NT2/D1 (cell line): ENCODE data around the gene TMEM92.

Experiments
- YY1 ChIP-seq: IDR thresholded peaks from 2 replicates; pipeline ENCODE4 v1.6.1; 2011; ENCODE audit not compliant: insufficient read length, insufficient read depth
- ZNF274 ChIP-seq: IDR thresholded peaks from 2 replicates; pipeline ENCODE4 v1.6.1; 2011; ENCODE audit warnings: mild to moderate bottlenecking, low read depth, low read length

DNA sequence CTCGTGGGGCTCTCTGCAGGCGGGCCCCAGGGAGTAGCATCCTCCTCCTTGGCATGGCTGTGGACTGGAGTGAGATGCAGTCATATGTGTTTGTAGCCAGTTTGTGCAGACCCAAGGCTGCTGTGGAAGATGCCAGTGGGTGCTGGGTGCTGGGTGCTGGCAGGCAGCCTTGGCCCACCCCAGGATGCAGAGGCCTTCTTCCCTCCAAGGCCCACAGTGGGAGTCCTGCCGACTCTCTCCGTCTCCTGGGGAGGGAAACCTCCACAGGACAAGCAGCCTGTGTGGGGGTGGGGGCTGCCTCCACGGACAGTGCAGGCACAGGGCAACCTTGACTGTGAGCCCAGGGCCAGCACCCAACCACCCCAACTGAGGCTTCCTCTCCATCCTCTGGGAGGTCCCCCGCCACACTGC, 13.8 kb upstream of the TMEM92 start:
- TF ChIP-seq YY1 (no peak), ZNF274 (no peak)
